NCI-H2107 treated with DMSO at 0.1 percent for 48 hours (cell line): ENCODE results near the gene CHST15.

Source experiments
- DNase-seq: peaks from one replicate; lab custom pipeline; 2025; ENCODE audit not compliant: unreplicated experiment; lab: John Stamatoyannopoulos, UW

The CHST15 gene

DNA sequence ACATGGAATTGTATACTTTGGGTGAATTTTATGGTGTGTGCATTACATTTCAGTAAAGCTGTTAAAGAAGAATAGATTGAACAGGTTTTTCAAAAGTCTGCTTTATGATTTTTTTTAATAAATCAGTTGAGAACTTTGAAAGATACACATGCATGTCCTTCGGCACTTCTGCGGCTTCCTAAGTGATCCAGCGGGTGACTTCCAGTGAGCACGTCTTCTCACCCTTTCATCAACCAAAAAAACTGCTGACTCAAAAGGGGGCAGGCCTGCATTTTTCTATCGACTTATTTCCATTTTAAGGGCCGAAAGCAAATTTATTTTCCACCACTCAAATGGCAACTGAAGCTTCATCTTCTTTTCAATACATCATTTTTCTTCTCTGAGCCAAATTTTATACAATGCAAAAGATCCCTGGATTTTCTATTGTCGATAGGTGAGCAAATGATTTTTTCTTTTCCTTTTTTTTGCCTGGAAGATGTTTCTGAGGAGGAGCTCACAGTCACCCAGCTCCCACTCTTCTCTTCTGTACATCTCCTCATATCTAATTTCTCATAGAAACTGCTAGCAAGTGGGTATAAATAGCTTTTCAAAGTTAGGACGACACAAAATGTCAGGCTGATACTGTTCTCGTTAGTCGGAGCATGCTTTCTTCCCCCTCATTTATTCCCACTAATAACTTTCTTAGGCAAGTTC lies 10.2 kb downstream of the CHST15 start:
- DNase-seq: no peak

DNA sequence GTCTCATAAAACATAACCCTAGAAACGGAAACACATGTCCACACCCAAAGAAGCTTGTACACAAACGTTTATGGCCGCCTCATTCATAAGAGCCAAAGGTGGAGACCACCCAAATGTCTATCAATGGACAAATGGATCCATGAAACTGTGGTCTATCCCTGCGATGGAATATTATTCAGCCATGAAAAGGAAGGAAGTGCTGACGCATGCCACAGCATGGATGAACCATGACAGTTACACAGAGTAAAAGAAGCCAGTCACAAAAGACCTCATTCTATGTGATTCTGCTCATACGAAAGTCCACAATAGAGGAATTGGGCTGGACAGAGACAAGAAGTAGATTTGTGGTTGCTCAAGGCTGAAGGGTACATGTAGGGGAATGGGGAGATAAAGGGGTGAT lies 10.8 kb downstream of the CHST15 start:
- DNase-seq: no peak

DNA sequence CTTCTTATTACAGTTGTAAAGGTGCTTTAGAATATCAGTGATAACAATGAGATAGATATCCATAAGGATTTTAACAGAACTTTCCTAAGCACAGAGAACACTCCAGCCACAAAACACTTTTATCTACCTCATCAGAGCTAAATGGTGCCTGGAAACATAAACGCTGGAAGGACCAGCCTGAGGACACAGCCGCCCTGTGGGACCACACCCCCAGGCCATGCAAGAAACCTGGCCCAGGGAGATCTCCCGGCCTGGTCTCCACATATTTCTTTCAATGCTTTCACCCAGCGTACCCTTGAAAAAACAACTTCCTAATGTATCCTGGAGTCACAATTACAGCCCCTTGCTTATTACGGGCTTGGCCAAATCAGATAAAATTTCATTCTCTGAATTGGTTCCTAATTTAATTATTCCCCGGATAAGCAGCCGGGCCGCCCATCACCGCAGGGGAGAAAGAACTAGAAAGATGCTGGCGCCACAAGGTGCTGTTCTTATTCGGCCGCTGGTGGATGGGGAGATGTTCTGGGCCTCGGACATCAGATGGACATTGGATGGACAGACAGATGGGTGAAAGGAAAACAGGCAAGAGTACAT lies 11.8 kb downstream of the CHST15 start:
- no peak for DNase-seq

DNA sequence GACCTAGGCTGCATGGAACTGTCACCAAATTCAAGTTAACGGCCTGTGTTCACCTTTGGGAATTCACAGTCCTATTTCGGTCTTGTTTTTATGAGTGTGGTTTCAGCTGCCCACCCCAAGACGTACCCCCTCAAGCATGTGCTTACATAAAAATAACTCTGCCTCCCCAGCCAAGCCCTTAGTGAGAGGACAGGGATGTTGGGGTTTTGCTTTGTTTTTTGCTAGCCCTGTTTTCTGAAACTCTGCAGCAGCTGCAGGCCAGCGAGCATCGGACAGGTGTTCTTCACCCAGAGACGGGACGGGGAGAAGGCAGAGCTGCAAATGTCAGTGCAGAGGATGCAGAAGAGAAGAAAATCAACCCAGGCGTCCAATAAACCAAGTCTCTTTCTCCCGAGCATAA lies 13.5 kb downstream of the CHST15 start:
- no peak for DNase-seq

DNA sequence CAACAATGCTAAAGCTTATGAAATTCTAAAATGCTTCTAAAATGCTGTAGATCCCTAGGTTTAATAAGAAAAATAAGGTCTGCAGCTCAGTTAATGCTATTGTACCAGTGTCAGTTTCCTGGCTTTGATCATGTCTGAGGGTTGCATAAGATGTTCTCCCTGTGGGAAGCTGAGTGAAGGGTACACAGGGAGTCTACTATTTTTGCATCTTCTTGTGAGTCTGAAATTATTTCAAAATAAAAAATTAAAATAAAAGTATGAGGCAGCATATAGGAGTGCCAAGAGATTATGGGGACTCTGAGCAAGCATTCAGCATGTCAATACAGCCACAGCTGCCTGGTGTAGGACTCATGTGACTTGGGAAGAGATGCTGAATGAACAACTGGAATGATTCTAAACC lies 14.7 kb downstream of the CHST15 start:
- no peak for DNase-seq

DNA sequence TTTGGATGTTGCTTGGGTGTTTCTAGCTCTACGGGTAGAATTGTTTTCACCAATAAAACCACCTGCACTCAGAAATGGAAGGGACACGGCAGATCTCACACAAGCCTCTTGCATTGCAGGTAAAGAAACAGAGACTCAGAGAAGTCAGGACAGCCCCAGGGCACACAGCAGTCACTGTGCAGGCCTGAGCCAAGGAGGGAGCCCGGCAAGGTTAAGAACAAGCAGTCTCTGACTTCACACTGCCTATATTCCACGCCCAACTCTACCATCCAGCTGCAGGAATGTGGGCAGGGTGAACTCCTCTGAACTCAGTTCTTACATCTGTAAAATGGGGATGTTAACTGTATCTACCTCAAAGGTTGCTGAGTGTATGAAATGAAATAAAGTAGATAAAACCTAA lies 15.4 kb downstream of the CHST15 start:
- DNase-seq: no peak

DNA sequence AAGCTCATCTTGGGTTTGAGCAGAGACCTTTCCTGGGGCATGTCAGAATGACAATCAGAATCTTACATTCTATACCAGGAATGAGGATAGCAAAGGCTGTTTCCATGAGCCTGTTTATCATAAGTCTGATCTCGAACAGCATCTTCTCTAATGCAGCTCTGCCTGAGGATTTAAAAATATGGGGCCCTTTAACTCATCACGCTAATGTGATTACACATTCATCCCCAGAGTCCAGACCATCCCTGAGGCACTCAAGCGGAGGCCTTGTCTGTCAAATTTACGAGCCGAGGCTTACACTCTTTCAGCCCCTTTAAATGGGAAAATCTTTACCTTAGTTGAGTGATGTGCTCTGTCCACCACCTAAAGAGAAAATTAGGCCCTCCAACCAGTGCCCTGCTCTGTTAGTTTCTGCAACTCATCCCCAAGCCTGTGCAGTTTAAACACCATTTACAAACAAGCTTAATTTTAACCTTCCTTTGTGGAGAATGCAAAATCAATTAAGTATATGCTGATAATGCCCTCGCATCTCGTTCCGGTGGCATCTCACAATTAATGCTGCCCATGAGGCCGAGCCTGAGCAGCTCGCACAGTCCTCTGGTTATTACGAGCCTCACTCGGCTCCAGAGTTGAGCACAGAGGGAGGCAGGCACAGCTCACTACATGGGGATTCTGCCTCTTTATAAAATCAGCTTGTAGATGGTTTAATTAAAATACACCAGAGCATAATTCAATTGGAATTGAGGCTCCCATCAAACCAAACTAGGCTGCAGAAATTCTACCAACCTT lies 16.0 kb downstream of the CHST15 start:
- DNase-seq: no peak

DNA sequence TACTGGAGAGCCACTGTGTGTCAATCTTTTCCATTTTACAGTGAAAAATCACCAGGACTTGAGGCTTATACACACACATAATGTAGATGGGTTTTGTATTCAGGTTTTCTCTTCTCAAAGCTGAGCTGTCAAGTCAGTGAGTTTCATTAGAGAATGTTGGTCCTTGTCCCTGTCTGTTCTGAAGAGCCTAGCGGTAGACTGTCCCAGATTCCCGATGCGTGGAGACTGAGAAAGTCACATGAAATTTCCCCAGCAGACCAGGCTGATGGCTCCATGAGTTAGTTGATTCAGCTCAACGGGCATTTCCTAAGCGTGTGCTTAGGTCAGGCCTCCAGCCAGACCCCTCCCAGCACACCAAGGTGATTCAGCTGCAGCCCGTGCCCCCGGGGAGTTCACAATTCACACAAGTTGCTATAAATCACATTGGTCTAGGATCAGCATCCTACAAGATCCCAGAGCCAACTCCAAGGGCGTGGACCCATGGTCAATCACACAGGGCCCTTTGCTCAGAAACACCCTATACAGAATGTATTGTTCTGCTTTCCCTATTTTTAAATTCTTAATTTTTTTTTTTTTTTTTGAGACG lies 17.2 kb downstream of the CHST15 start:
- no peak for DNase-seq

DNA sequence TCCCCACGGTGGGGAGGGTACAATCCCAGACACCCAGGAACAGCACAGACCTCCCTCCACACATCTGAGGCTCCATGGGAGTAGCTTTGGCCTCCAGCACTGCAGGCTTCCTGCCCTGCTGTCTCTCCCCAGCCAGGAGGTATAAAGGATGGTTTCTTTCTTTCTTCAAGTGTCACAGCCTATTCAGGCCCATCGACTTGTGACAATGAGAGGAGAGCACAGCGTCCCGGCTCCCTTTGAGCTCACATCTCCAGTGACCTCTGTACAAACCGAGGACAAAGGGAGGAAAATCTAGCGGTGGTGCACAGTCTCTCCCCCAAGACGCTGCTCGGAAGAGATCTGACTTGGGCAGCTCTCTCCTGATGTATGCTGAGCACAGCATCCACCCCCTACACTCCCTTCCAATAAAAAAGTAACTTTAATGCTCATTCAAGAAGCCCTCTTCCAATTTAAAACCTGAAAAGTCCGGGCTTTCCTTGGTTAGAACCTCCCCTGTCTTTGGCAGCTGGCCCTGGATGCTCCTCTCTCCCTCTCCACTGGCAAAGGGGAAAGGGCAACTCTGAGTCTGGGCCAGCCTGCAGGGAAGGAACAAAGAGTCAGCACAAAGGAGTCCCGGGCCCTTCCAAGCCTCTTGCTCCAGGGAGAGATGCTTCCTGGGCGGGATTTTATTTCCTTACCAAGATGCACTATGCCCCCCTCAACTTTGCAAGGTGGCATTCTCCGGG lies 18.0 kb downstream of the CHST15 start:
- no peak for DNase-seq

DNA sequence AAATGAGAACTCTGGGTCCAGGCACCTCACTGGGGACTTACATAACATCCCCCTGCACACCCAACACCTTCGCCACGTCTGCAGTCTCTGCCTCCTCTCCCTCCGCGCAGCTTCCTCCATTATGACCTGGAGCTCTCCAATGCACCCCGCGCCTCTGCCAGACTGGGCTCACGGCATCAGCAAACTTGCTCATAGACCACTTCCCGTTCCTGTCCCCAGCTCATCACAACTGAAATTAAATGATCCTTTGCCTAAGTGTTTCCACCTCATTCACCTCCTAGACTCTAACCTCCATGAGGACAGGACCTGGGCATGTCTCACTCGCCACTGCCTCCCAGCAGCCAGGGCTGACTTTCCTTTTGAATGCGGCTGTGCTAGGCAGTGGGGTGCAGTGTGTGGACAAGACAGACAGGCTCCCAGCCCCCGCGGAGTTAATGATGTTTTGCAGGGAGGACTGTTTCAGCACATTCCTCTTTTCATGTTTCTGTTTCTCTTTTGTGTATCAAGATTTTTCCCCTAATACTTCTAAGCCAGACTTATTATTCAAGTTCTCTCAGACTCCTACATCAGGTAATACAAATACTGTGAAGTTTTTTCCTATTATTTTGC lies 18.8 kb downstream of the CHST15 start:
- DNase-seq: no peak

DNA sequence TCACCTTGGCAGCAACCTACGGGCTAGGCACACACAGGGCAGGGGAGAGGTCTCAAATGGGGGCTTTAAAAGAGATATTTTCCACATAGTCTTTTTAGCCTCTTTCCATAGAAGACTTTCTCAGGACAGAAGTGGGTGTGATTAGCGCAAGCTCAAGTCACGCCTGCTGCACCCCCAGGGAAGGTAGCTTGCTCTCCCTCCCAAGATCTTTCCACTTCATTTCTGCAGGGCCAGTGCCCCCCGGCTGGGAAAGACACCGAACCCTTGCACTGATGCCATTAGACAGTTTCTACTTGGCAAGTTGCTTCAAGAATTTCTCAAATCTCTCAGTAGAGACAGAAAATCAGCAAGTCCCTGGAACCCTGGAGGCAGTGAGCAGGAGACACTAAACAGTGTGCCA lies 19.4 kb downstream of the CHST15 start:
- no peak for DNase-seq

DNA sequence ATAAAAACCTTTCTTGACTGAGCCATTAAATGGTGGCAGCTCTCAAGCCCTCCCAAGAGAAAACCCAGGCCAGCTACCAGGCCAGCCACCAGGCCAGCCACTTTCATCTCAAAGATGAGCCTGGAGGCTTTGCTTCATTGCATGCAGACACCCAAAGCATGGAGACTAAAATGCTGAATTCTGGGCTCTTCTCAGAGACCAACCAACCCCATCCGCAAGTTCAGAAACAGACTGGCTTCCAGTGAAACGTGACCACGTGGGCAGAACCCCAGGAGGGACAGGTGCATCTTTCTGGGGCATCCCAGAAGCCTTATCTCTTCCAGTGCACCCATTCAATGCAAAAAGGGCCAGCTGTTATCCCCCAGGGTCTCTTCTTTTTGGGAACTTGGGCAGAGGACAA lies 20.9 kb downstream of the CHST15 start:
- DNase-seq: no peak

DNA sequence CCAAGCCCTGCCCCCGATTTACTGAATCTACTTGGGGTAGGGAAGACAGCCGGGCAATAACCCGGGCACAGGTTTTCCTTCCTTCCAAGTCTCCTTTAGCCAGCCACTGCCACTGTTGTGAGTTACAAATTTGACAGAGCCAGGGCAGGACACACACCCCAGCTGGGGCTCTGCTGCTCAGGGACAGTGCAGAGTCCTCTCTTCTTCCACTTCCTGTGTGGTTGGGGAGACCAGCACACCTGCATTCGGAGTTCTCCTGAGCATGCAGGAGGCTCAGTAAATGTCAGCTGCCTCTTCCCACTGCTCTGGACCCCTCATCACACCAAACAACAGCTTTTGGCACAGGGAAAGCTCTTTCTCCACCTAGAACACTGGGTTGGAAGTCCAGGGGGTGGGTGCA lies 21.3 kb downstream of the CHST15 start:
- DNase-seq: no peak

DNA sequence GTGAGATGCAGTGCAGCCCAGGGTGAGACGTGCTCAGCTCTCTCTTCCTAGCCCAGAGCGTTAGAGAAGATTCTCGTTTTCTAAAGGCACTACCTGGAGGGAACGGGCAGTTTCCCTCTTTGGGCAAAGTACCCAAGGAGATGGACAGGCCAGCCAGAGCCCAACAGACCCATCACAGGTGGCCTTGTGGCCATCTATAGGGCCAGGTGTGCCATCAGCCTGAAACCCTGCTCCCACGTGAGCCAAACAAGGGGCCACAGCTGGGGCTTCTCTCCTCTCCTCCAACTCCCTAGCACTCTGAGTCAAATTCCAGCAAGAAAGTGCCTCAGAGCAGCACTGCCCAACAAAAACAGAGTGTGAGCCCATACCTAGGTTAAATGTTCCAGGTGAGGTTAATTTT lies 22.3 kb downstream of the CHST15 start:
- no peak for DNase-seq

DNA sequence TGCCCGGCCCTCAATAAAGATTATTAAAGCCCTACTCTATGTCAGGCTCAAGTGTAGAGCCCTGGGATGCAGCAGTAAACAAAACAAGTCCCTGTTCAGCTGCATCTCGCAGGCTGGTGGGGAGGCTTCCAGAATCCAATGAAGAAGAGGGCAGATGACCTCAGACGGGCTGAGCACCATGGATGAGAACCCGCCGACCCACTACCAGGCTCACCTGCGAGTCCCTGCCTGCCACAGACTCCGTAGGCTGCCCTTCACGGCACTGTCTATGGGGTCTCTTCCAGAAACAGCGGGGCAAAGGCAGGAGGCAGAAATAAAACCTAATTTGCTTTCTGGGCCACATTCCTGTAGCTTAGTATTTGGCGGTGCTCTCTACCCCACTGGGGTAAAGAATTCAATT lies 22.7 kb downstream of the CHST15 start:
- DNase-seq: no peak

DNA sequence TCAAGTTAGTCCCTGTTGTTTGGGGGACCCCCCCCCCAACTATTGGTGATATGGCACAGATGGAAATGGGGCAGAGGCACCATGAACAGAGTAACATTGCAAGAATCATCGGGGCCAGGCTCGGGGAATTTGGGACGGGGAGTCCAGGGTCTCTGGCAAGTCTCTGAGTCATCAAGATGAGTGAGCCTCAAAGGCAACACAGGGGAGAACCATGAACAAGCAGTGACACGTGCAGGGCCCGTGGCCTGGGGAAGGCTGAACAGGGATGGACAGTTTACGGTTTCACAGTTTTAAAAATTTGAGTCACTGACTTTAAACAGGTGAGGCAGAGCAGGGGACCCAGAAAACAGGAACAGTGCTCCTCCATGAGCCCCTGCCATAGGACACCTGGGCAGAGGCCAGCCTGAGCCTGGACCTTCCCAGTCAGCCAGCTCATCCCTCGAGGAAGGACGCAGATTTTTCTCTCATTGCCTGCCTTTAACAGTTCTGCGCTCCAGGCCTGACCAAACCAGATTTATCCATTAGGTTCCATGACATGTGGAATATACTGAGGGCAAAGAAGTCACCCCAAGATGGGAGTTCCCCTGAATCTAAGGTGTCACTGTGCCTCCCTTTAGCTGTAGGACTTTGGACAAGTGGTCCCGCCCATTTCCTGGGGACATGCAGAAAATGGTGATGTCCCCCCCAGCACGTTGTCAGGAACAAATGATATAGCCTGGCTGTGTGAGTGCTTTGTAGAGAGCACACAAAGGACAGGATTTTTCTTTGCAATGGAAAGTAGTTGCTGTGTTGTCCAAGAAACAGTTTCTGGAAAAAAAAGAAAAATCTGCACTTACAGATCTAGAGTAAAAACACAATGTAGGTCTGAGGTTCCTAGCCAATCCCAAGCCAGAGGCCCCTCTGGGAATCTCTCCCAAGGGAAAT lies 23.8 kb downstream of the CHST15 start:
- no peak for DNase-seq

DNA sequence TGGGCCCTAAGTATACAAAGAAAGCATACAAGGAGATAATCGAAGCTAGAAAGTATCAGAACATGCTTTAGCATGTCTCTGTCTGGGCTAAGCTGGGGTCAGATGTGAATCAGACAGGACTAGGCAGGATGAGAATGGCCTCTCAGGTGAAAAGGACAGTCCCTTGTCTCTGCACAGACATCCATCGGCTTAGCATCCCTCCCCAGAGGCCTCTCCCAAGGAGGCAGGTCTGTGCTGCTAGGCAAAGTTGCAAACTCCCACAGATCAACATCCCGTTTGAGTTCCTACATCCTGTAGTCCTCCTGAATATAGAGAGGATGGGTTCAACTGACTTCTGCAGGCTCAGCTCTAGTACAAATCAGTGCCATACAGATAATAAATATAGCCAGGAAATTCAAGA lies 24.5 kb downstream of the CHST15 start:
- DNase-seq: no peak

DNA sequence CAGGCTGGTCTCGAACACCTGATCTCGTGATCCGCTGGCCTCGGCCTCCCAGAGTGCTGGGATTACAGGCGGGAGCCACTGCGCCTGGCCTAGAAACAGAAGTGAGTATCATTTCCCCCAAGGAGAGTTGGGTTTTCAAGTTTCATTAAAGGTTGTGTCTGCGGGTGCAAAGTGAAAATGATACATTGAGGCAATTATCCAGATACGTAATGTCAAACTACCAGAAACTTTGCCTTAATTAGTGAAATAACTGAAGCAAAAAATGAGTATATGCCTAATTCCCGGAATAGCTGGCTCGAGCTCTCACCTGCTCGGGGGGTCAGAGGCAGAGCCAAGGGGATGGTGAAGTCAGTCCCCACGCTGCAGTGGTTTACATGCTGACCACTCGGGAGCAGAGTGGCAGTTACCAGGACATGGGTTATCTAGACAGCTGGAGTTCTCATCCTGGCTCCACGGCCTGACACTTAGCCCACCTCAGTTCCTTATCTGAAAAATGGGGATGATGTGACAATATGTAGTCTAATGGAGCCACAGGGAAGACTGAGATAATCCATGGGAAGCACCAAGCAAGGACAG lies 25.5 kb downstream of the CHST15 start:
- no peak for DNase-seq
